Heart right ventricle (tissue), 16 donors: ENCODE data around the gene TBCK. TPM values are rescaled to one million over a fixed set of nuclear protein-coding genes. Genes with fewer than 3 reads are reported as not detected.

Experiments
- ATAC-seq, 8 donors: fragments of 200-7000 bp; cut with Tn5 transposase; one replicate each; pipeline ENCODE4 v1.9.1; 2020; ENCODE audit warnings: mild to moderate bottlenecking in 8 of 8, moderate library complexity in 8 of 8, moderate number of reproducible peaks in 1 of 8
- DNase-seq, 2 donors: peaks; one replicate each; pipeline ENCODE4 v3.0.0-alpha.2; 2020
- H3K27ac ChIP-seq, 10 donors: fragments of 200-600 bp; sonication (generic) in 2 of 10; one replicate each; pipeline versions ENCODE4 v1.5.0 to v1.8.0; 2020 to 2022; ENCODE audit warnings: mild to moderate bottlenecking in 3 of 10
- H3K27me3 ChIP-seq, 7 donors: fragments of 200-600 bp; one replicate each; pipeline ENCODE4 v1.8.0; 2021 to 2022; ENCODE audit warnings: mild to moderate bottlenecking in 2 of 7
- H3K36me3 ChIP-seq, 9 donors: fragments of 200-600 bp; sonication (generic) in 1 of 9; one replicate each; pipeline versions ENCODE4 v1.5.0 to v1.8.0; 2020 to 2022; ENCODE audit warnings: mild to moderate bottlenecking in 2 of 9
- H3K4me1 ChIP-seq, 9 donors: fragments of 200-600 bp; sonication (generic) in 1 of 9; one replicate each; pipeline versions ENCODE4 v1.5.0 to v1.8.0; 2020 to 2022; ENCODE audit warnings: mild to moderate bottlenecking in 4 of 9
- H3K4me3 ChIP-seq, 10 donors: fragments of 200-600 bp; sonication (generic) in 2 of 10; one replicate each; pipeline versions ENCODE4 v1.5.0 to v1.8.0; 2020 to 2022; ENCODE audit warnings: mild to moderate bottlenecking in 7 of 10, moderate library complexity in 2 of 10
- H3K9me3 ChIP-seq, 11 donors: fragments of 200-600 bp in 10 of 11; sonication (generic) in 2 of 11; one replicate each; pipeline versions ENCODE4 v1.5.0 to v1.8.0; 2013 to 2022; ENCODE audit warnings: mild to moderate bottlenecking in 2 of 11, control low read depth in 1 of 11, moderate library complexity in 1 of 11
- CTCF ChIP-seq, 9 donors: fragments of 200-600 bp; sonication (generic) in 2 of 9; IDR thresholded peaks; one replicate each; pipeline versions ENCODE4 v1.5.0 to v1.8.0; 2021 to 2022; ENCODE audit warnings: antibody characterized with exemption in 9 of 9, mild to moderate bottlenecking in 5 of 9, moderate library complexity in 1 of 9
- WGBS, 2 donors: extraction: QIAGEN DNeasy Blood & Tissue Kit; methylation state at CpG; one replicate each; pipeline ENCODE4 v1.1.7; 2013; ENCODE audit warnings: inconsistent platforms in 1 of 2; 5-methylcytosine and 5-hydroxymethylcytosine counted together
- intact Hi-C, 10 donors: fragments of 100-400 bp; cut with DNase I; formaldehyde crosslinking; loops; one replicate each; pipeline versions ENCODE4 v1.11.1 to v1.14.2; 2022
- polyA plus RNA-seq, 2 donors: library from polyadenylated mRNA; stranded (reverse); fragments of 200-250 nt; gene quantifications; one replicate each; pipeline ENCODE4 v1.2.3, GENCODE V29; 2013
- total RNA-seq, 10 donors: library from RNA; stranded (reverse); fragmentation: NEBNext Ultra II Directional in 3 of 10; extraction: Animal tissue kit (Norgen Biotek cat#: 25700) in 3 of 10; gene quantifications; one replicate each; pipeline versions ENCODE4 v1.2.1 to v1.2.4, GENCODE V29; 2021 to 2023
- donor health status: Arrhythmogenic right ventricular cardiomyopathy.
- donor health status: ischemic (EF 13 %, LVEDD 7.1; RV severe dilation, severe dysfunction).
- donor health status: healthy with polysubstance abuse.
- donor health status: DM: no; HTN: yes; CAD: no.
- donor health status: DM: no; HTN: no; CAD: no.
- donor health status: ischemic (EF 25% LVEDD 6.9; RV normal size, moderate dysfunction).
- donor health status: ischemic (EF 25% LVEDD 5.7; RV mildly dilated, moderate dysfunction).
- donor health status: healthy.
- donor health status: DM: yes; HTN: yes; CAD: no.
- donor health status: Ischemic cardiomyopathy.
- donor health status: ischemic (EF 35%, LVEDD 5.7; RV mildly dilated, moderate dysfunction).
- donor health status: nonischemic (EF 11% LVEDD 7.7; RV severe dilation, severe dysfunction).
- donor health status: DM: yes; HTN: yes; CAD: no.
- donor health status: PGD.
- donor health status: ischemic (EF 29% LVEDD 5.4; RV normal size, mild dysfunction).
- donor health status: nonischemic (EF 23%, LVEDD 6.1; RV moderate dilation, normal function).

Gene TBCK
- total and polyA plus RNA-seq, 12 donors: 5.0 to 22.8 (median 17.4) TPM

GRCh38 chr4:106038012-106038411, 278.0 kb downstream of the TBCK start:
- Histone ChIP-seq H3K4me3 (no peak overlapping the region), H3K27ac (no peak overlapping the region), H3K4me1 (peaks cover 0 to 18% (median 16%) of the 10 kb centered on the region in 9 donors), H3K27me3 (no peaks in the 10 kb centered on the region), H3K36me3 (no peaks in the 10 kb centered on the region), H3K9me3 (no peaks in the 10 kb centered on the region)
- ATAC-seq: no peak
- WGBS, 2 donors: 74 to 85% methylated on average over 2 of the region's 2 CpGs
- intact Hi-C loops: no loop called here
- TF ChIP-seq CTCF (IDR thresholded peaks at IDR 0.05): no peak
- DNase-seq: no peak

- WGBS, 2 donors: 67 to 70% methylated on average over 2 of the region's 2 CpGs
- H3K4me3 ChIP-seq: no peak overlapping the region
- H3K27ac ChIP-seq: no peak overlapping the region
- no peak for TF ChIP-seq CTCF (IDR thresholded peaks at IDR 0.05)
- peaks cover 0 to 18% (median 15%) of the 10 kb centered on the region in 9 donors for H3K4me1 ChIP-seq
- intact Hi-C loops: no loop called here
- H3K27me3 ChIP-seq: no peaks in the 10 kb centered on the region
- no peak for ATAC-seq
- no peaks in the 10 kb centered on the region for H3K36me3 ChIP-seq
- DNase-seq: no peak
- peaks cover 0 to 5% (median 0%) of the 10 kb centered on the region in 11 donors for H3K9me3 ChIP-seq
Measured at GRCh38 chr4:106036848-106037247, 279.2 kb downstream of the TBCK start.

- Histone ChIP-seq H3K9me3 (peaks cover 0 to 10% (median 0%) of the 10 kb centered on the region in 11 donors), H3K36me3 (no peaks in the 10 kb centered on the region), H3K27me3 (no peaks in the 10 kb centered on the region), H3K27ac (no peak overlapping the region), H3K4me3 (no peak overlapping the region), H3K4me1 (peaks cover 0 to 17% (median 10%) of the 10 kb centered on the region in 9 donors)
- DNase-seq (no peak), ATAC-seq (no peak)
- intact Hi-C loops: no loop called here
- no peak for TF ChIP-seq CTCF (IDR thresholded peaks at IDR 0.05)
- WGBS, 2 donors: 79 to 80% methylated on average over 3 of the region's 3 CpGs
Measured at GRCh38 chr4:106036334-106036733, 279.7 kb downstream of the TBCK start.

- H3K4me1 ChIP-seq: peaks cover 0 to 13% (median 5%) of the 10 kb centered on the region in 9 donors
- H3K36me3 ChIP-seq: no peaks in the 10 kb centered on the region
- no peak for TF ChIP-seq CTCF (IDR thresholded peaks at IDR 0.05)
- no peak overlapping the region for H3K27ac ChIP-seq
- WGBS, 2 donors: 88 to 97% methylated on average over 1 of the region's 1 CpG
- DNase-seq (no peak), ATAC-seq (no peak)
- intact Hi-C loops: no loop called here
- H3K9me3 ChIP-seq: peaks cover 0 to 20% (median 0%) of the 10 kb centered on the region in 11 donors
- no peak overlapping the region for H3K4me3 ChIP-seq
- no peaks in the 10 kb centered on the region for H3K27me3 ChIP-seq
Measured at GRCh38 chr4:106035204-106035603, 280.8 kb downstream of the TBCK start.
